B cell (primary cell): ENCODE measurements around the gene CALN1.

Experiments
- EZH2 ChIP-seq: IDR thresholded peaks from 2 replicates; pipeline ENCODE4 v1.6.1; 2012; ENCODE audit warnings: borderline replicate concordance, low read depth, mild to moderate bottlenecking, moderate library complexity, low read length; ENCODE audit not compliant: insufficient read depth, poor library complexity, severe bottlenecking
- TF ChIP-seq, protein P1 (sequence below): fragments of 200-600 bp; IDR thresholded peaks from one replicate; pipeline ENCODE4 v1.8.0; 2022; ENCODE audit warnings: antibody characterized with exemption, mild to moderate bottlenecking

DNA sequence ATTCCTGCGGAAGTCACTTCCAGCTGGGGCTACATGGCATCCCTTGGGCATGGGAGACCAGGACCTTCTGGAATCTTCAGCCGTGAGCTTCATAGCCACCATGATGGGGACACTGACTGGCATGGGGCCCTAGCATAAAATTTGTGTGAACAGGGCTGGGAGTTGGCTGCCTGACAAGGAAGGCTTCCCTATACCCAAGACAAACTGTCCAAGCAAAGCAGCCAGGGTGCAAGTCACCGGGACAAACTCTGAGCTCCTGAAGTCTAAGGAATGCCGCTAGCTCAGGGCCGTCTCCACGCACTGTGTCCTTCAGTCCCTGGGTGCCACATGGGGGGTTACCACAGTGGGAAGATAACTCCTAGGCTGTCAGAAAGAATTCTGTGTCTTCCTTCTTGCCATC is 627.4 kb downstream of the CALN1 start:
- TF ChIP-seq, protein P1, sequence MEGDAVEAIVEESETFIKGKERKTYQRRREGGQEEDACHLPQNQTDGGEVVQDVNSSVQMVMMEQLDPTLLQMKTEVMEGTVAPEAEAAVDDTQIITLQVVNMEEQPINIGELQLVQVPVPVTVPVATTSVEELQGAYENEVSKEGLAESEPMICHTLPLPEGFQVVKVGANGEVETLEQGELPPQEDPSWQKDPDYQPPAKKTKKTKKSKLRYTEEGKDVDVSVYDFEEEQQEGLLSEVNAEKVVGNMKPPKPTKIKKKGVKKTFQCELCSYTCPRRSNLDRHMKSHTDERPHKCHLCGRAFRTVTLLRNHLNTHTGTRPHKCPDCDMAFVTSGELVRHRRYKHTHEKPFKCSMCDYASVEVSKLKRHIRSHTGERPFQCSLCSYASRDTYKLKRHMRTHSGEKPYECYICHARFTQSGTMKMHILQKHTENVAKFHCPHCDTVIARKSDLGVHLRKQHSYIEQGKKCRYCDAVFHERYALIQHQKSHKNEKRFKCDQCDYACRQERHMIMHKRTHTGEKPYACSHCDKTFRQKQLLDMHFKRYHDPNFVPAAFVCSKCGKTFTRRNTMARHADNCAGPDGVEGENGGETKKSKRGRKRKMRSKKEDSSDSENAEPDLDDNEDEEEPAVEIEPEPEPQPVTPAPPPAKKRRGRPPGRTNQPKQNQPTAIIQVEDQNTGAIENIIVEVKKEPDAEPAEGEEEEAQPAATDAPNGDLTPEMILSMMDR = no peak
- no peak for TF ChIP-seq EZH2
